ENCODE data around the gene SOCS1. TPM values are rescaled to one million over a fixed set of nuclear protein-coding genes. Genes with fewer than 3 reads are reported as not detected.
"Not testable (repeated sequence)": the region's sequence is repeated elsewhere in the genome, so short reads cannot be mapped to it uniquely, and the experiment has no call there.

Gene SOCS1
- total RNA-seq, result 2.8 TPM

- peak; percentile 81 for ATAC-seq
Observed at GRCh38 chr16:11255737-11256660, at the start of gene SOCS1. Gene SOCS1 (minus strand): TSS chr16:11256204. CDS start chr16:11255478, 726 bp downstream.

DNA sequence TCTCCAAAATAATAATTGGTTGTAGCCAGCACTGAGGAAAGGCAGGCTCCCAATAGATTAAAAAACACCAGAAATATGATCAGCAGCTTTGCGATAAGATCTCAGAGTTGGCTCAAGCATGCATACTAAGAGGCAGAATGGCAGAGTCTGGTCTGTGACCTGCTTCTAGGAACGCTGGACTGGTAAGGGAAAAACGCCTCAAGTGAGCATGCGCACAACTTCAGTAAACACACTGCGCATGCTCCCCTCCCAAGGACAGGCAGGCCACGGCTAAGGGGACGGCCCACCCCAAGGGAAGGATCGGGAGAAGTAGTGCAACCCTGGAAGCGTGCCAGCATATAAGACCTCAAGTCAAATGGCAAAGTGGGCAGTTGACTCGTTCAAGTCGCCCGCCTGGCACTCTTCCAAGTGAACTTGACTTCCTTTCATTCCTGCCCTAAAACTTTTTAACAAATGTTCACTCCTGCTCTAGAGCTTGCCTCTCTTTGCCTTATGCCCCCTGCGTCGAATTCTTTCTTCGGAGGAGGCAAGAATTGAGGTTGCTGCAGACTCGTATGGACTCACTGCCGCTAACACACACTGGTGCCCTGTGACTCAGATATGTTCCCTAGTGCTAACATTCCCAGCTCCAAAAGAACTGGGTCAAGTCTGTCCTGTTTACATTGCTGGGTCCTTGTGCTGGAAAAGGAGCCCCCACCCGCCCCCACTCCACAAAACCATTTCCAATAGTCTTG lies 47.6 kb upstream of the SOCS1 start:
- ATAC-seq, result no peak

- ATAC-seq, result peak; percentile 15
Observed at GRCh38 chr16:11302977-11303376, 47.0 kb upstream of the SOCS1 start.

DNA sequence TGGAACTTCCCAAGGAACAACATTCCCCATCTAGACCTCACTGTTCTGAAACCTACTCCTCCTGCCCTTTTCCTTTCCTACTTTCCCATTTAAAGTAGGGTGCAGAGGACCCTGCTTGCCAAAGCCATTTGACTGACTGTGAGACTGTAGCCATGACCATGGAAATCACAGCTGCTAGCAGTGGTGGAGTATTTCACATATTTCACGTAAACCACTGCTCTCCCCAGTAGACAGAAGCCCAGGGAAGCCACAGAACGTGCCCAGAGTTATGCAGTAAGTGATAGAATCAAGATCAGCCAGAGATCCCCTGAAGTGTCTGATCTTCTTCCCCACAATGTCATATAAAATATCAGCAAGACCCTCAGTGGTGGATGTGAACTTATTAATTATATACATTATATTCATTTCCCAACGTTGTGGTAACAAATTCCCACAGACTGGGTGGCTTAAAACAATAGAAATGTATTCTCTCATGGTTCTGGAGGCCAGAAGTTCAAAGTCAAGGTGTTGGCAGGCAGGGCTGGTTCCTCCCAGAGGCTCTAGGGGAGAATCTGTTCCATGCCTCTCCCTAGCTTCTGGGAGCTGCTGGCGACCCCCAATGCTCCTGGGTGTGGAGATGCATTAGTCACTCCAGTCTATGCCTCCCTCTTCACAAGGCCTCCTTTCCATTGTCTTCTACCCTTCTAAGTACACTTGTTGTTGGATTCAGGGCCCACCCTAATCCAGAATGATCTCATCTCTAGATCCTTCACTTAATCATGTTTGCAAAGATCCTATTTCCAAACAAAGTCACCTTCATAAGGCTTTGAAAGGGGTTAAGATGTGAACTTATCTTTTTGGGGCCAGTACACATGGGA lies 45.9 kb upstream of the SOCS1 start:
- peak; percentile 69 for ATAC-seq

GRCh38 chr16:11300560-11300892 lies 44.5 kb upstream of the SOCS1 start:
- ATAC-seq, result no peak

DNA sequence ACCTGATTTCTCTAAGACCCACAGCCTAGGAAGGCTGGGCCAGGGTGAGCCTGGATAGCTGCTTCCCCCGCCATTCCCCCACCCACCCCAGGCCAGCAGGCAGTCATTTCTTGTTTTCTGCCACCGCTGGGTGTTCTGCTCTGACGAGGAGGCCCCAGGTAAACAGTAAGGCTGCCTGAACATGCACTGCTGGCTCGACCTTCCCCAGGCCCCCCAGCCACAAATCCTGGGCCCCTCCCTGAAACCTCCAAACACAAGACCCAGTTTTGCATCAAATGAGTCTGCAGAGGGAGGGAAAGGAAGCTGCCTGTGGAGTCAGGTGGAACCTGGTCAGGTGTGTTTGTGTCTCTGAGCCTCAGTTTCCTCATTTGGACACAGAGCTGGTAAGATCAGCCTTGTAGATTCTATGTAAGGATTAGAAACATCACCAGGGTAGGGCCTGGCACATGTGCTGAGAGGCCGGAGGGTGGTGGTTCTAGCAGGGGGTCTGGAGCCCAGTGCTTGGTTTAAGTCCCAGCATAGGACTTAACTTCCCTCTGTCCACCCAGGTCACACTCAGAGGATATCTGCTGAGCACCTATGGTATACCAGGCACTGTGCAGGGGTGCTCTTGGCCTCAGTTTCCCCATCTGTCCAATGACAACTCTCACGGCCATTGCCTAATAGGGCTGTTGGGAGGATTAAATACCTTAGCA lies 44.0 kb upstream of the SOCS1 start:
- no peak for ATAC-seq

DNA sequence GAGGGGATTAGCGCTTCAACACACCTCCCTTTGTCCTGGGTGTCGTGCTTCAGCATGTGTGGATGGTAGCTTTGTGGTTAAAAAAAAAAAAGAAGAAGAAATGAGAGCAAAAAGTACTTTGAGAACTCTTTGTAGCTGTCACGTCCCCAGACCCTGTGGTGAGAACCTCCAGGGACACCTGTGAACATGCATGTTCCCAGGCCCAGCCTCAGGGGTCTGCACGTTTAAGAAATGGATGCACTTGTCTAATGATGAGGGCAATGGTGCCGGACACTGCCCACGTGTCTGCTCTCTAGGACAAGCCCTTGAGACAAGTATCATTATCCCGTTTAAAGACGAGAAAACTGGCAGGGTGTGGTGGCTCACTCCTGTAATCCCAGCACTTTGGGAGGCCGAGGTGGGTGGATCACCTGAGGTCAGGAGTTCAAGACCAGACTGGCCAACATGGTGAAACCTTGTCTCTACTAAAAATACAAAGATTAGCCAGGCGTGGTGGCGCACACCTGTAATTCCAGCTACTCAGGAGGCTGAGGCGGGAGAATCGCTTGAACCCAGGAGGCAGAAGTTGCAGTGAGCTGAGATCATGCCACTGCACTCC lies 43.0 kb upstream of the SOCS1 start:
- ATAC-seq, result not testable (repeated sequence)

DNA sequence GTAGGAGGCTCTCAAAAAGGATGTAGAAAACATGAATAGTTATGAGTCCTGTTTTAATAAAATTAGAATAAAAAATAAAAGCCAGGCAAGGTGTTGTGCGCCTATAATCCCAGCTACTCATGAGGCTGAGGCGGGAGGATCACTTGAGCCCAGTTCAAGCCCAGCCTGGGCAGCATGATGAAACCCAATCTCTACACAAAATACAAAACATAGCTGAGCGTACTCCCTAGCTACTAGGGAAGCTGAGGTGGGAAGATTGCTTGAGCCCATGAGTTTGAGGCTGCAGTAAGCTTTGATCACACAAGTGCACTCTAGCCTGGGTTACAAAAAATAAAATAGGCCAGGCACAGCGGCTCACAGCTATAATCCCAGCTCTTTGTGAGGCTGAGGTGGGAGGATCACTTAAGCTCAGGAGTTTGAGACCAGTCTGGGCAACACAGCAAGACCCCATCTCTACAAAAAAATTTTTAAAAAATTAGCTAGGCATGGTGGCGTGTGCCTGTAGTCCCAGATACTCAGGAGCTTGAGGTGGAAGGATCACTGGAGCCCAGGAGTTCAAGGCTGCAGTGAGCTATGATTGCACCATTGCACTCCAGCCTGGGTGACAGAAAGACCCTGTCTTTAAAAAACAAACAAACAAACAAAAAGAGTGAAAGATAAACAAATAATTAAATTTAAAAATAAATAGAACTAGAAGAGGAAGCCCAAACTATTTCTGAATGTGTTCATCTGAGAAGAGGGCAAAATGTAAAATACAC lies 42.3 kb upstream of the SOCS1 start:
- no peak for ATAC-seq

DNA sequence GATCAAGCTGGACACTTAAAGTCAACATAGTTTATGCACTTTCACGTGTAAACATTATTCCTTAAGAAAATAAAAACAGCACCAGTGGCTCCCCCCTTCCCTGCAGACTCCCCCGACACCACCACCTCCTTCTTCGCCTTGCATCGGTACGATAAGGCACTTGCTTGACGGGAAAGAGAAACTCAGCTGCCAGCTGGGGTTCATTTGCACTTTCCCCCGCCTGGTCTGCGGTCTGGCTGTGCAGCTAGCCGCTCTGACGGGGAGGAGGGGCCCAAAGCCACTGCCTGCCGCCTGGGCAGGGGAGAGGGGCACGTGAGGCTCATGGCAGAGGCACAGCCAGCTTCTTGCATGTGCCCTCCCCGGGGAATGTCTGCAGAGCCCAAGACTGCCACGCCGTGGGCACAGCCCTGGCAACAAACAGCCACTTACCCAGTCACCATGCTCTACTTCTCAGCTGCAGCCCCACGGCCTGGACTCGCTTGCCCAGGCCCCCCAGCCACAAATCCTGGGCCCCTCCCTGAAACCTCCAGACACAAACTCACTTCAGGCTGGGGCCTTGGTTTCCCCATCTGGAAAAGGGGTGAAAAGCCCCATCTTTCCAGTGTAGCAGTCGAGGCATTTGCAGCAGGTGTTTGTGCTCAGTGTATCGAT lies 41.6 kb upstream of the SOCS1 start:
- peak; percentile 75 for ATAC-seq

- peak; percentile 80 for ATAC-seq
Observed at GRCh38 chr16:11296706-11297491, 40.9 kb upstream of the SOCS1 start.

DNA sequence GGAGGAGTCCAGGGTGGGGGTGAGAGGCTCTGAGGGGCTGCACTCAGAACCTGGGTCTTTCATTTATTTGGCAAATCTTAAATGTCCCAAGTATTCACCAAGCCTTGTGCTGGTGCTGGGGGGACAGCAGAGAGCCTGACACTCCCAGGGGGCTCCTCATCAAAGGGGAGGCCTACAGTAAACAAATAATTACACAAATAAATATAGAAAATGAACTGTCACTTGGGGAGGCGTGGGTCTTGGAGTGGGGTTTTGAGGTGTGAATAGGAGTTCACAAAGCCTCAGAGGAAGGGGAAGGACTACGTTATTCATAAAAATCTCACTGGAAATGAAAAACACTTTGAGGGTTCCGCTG lies 40.3 kb upstream of the SOCS1 start:
- no peak for ATAC-seq

GRCh38 chr16:11295672-11296071 lies 39.7 kb upstream of the SOCS1 start:
- ATAC-seq, result no peak

DNA sequence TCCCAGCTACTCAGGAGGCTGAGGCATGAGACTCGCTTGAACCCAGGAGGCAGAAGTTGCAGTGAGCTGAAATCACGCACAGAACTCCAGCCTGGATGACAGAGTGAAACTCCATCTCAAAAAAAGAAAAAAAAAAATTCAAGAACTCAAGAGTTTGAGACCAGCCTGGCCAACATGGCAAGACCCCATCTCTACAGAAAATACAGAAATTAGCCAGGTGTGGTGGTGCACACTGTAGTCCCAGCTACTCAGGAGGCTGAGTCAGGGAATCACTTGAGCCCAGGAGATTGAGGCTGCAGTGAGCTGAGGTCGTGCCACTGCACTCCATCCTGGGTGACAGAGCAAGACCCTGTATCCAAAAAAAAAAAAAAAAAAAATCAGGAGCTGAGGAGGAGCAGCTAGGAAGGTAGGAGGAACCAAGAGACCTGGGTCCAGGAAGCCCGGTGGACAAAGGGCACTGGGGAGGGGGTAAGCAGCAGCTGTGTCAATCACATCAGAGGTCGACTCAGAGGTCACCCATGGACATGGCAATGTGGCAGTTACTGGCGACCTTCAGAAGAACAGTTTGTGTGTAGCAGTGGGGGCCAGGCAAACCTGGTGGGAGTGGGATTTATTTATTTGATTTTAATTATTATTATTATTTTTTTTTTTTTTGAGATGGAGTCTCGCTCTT lies 36.2 kb upstream of the SOCS1 start:
- no peak for ATAC-seq

DNA sequence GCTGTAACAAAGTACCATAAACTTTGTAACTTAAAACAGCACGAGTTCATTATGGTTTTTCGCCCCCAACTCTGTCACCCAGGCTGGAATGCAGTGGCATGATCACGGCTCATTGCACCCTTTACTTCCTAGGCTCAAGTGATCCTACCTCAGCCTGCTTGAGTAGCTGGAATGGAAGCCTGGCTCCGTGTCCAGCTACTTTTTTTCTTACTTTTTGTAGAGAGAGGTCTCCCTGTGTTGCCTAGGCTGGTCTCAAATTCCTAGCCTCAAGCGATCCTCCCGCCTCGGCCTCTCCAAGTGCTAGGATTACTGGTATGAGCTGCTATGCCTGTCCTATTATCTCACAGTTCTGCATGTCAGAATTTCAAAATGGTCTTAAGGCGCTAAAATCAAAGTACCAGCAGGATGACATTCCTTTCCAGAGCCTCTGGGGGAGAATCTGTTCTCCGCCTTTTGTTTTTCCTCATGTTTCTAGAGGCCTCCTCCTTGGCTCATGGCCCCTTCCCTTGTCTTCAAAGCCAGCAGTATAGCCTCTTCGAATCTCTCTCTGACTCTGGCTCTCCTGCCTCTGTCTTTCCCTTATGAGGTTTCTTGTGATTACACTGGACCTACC lies 35.2 kb upstream of the SOCS1 start:
- no peak for ATAC-seq

DNA sequence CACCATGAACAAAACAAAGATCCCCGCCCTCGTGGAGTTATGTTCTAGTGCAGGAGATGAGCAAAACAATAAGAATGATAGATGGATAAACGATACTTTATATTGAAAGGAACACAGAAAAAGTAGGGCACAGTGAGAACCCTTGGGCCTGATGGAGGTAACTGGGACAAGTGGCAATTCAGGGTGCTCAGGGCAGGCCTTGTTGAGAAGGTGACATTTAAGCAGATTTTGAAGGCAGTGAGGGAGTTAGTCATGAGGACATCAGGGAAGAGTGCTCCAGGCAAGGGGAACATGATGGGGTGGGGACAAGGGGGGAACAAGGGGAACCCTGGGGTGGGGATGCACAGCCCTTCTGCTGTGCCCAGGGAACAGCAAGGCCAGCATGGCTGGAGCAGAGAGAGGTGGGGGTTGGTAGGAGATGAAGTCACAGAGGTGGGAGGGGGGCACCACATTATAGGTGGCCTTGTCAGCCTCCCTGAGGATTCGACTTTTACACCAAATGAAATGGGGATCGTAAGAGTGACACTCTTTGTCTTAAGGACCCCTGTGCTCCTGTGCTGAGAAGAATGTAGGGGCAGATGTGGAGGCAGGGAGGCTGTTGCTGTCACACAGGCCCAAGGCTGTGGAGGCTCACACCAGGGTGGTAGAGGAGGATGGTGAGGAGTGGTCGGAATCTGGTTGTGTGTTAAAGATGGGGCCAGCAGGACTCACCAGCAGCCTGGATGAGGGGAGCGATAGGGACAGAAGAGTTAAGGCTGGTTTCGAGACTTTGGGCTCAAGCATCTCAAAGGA lies 34.3 kb upstream of the SOCS1 start:
- ATAC-seq, result no peak

- ATAC-seq, result not testable (repeated sequence)
Observed at GRCh38 chr16:11289696-11290095, 33.7 kb upstream of the SOCS1 start.

DNA sequence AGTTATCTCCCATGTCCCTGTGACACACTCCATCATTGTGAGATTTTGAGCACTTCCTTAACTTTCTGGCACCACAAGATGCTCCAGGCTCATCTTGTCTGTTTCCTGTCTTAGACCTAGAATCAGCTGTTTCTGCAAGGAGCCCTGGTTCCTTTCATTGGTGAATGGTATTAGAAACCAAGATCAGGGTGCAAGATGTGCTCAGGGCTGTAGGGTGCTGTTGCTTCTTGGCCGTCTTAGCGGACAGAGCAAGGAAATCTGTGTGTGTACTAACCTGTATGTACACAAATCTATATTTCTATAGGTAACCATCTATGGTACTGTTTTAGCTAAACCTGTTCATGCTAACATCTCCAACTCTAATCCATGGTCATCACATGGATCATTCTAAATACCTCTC lies 33.2 kb upstream of the SOCS1 start:
- ATAC-seq, result no peak

DNA sequence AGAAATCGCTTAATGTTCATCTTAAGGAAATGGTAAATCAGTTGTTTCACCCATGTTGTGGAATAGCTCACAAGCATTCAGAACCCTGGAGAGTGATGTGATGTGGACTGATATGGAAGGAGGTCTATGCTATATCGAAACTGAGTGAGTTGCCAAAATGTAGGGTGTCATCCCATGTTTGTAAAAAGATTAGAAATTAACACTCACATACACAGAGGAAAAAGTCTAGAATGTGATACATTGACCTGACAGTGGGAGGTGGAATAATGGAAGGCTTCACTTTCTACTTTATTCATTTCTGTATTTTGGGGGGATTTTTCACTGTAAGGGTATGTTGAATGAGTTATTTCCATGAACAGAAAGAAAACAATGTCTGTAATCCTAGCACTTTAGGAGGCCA lies 29.8 kb upstream of the SOCS1 start:
- no peak for ATAC-seq

Measured in esophagus mucosa (tissue), 1 donor.